HCEC 1CT (cell line): ENCODE measurements around the gene GZF1.

Experiments
- DNase-seq: peaks from one replicate; pipeline ENCODE4 v3.0.0-alpha.2; 2017

Gene GZF1

GRCh38 chr20:23361476-23362391, at the start of gene GZF1:
Gene GZF1 (plus strand): TSS chr20:23362182. CDS start chr20:23364384, 2,202 bp downstream.
- peak; percentile 97 for DNase-seq

- DNase-seq: no peak
Measured at GRCh38 chr20:23313271-23313670, 48.7 kb upstream of the GZF1 start.

- DNase-seq: no peak
Measured at GRCh38 chr20:23314699-23315098, 47.3 kb upstream of the GZF1 start.

- DNase-seq: no peak
Measured at GRCh38 chr20:23315099-23315498, 46.9 kb upstream of the GZF1 start.

- DNase-seq: no peak
Measured at GRCh38 chr20:23316626-23317025, 45.4 kb upstream of the GZF1 start.

GRCh38 chr20:23317081-23317480, 44.9 kb upstream of the GZF1 start:
- DNase-seq: no peak

- DNase-seq: no peak
Measured at GRCh38 chr20:23318347-23318746, 43.6 kb upstream of the GZF1 start.

GRCh38 chr20:23320317-23320716, 41.7 kb upstream of the GZF1 start:
- DNase-seq: peak; percentile 45

GRCh38 chr20:23325107-23325506, 36.9 kb upstream of the GZF1 start:
- no peak for DNase-seq

GRCh38 chr20:23326774-23327173, 35.2 kb upstream of the GZF1 start:
- no peak for DNase-seq

GRCh38 chr20:23327617-23328333, 34.2 kb upstream of the GZF1 start:
- no peak for DNase-seq

- DNase-seq: no peak
Measured at GRCh38 chr20:23331450-23332350, 30.3 kb upstream of the GZF1 start.

GRCh38 chr20:23332467-23332866, 29.5 kb upstream of the GZF1 start:
- no peak for DNase-seq

- DNase-seq: no peak
Measured at GRCh38 chr20:23334111-23334510, 27.9 kb upstream of the GZF1 start.

GRCh38 chr20:23335521-23335920, 26.5 kb upstream of the GZF1 start:
- no peak for DNase-seq

GRCh38 chr20:23336476-23336875, 25.5 kb upstream of the GZF1 start:
- DNase-seq: no peak

GRCh38 chr20:23337312-23337711, 24.7 kb upstream of the GZF1 start:
- DNase-seq: no peak

- DNase-seq: no peak
Measured at GRCh38 chr20:23339986-23340385, 22.0 kb upstream of the GZF1 start.

- peak; percentile 54 for DNase-seq
Measured at GRCh38 chr20:23340524-23340923, 21.5 kb upstream of the GZF1 start.

- no peak for DNase-seq
Measured at GRCh38 chr20:23341073-23341472, 20.9 kb upstream of the GZF1 start.

- DNase-seq: no peak
Measured at GRCh38 chr20:23343590-23343989, 18.4 kb upstream of the GZF1 start.

GRCh38 chr20:23344336-23344735, 17.6 kb upstream of the GZF1 start:
- no peak for DNase-seq

GRCh38 chr20:23346002-23346401, 16.0 kb upstream of the GZF1 start:
- DNase-seq: no peak
